ENCODE results near the gene PTTG1IP2. TPM values are rescaled to one million over a fixed set of nuclear protein-coding genes. Genes with fewer than 3 reads are reported as not detected.

PTTG1IP2 gene
- total RNA-seq, 2 donors from 2014 or later: not detected

GRCh38 chr7:90430614-90431460 lies 38.6 kb upstream of the PTTG1IP2 start:
- Histone ChIP-seq H3K36me3 (replicated peaks in 1 of 2; ENCODE audit: insufficient read depth in 1 of 2, low read depth in 2 of 2) (no peaks in the 10 kb centered on the region), H3K27me3 (no peaks in the 10 kb centered on the region), H3K4me3 (no peak overlapping the region), H3K9me3 (no peaks in the 10 kb centered on the region), H3K27ac (no peak overlapping the region), H3K4me1 (no peaks in the 10 kb centered on the region)
- intact Hi-C loops (cut with DNase I): no loop called here
- 84 to 90% methylated on average over 6 of the region's 6 CpGs for WGBS, 2 donors
- no peak for ATAC-seq
- TF ChIP-seq CTCF (IDR thresholded peaks at IDR 0.05): no peak
- no peak for TF ChIP-seq POLR2A (IDR thresholded peaks at IDR 0.05)
- no peak for DNase-seq

GRCh38 chr7:90432752-90433151 lies 36.7 kb upstream of the PTTG1IP2 start:
- no peak for DNase-seq

GRCh38 chr7:90433221-90433620 lies 36.2 kb upstream of the PTTG1IP2 start:
- no peak for TF ChIP-seq CTCF (IDR thresholded peaks at IDR 0.05)
- no peak for TF ChIP-seq POLR2A (IDR thresholded peaks at IDR 0.05)
- Histone ChIP-seq H3K9me3 (no peaks in the 10 kb centered on the region), H3K36me3 (replicated peaks in 1 of 2; ENCODE audit: insufficient read depth in 1 of 2, low read depth in 2 of 2) (no peaks in the 10 kb centered on the region), H3K27ac (no peak overlapping the region), H3K4me3 (no peak overlapping the region), H3K4me1 (no peaks in the 10 kb centered on the region), H3K27me3 (no peaks in the 10 kb centered on the region)
- ATAC-seq: no peak
- intact Hi-C loops (cut with DNase I): no loop called here
- whole genome bisulfite sequencing, 2 donors: 95 to 97% methylated on average over 3 of the region's 3 CpGs
- no peak for DNase-seq

More at GRCh38 chr7:90432752-90433151, 36.7 kb upstream of the PTTG1IP2 start:
- no peak for TF ChIP-seq CTCF (IDR thresholded peaks at IDR 0.05)
- no peaks in the 10 kb centered on the region for H3K36me3 ChIP-seq (replicated peaks in 1 of 2; ENCODE audit: insufficient read depth in 1 of 2, low read depth in 2 of 2)
- H3K27ac ChIP-seq: no peak overlapping the region
- ATAC-seq: no peak
- H3K9me3 ChIP-seq: no peaks in the 10 kb centered on the region
- H3K4me3 ChIP-seq: no peak overlapping the region
- H3K27me3 ChIP-seq: no peaks in the 10 kb centered on the region
- intact Hi-C loops (cut with DNase I): no loop called here
- 73 to 79% methylated on average over 9 to 10 of the region's 10 CpGs for WGBS, 2 donors
- H3K4me1 ChIP-seq: no peaks in the 10 kb centered on the region

GRCh38 chr7:90445633-90446032 lies 23.8 kb upstream of the PTTG1IP2 start:
- H3K27me3 ChIP-seq: no peaks in the 10 kb centered on the region
- no peaks in the 10 kb centered on the region for H3K36me3 ChIP-seq (replicated peaks in 1 of 2; ENCODE audit: insufficient read depth in 1 of 2, low read depth in 2 of 2)
- no peaks in the 10 kb centered on the region for H3K9me3 ChIP-seq
- no peaks in the 10 kb centered on the region for H3K4me1 ChIP-seq
- no peak for DNase-seq
- 55 to 58% methylated on average over 2 of the region's 2 CpGs for WGBS, 2 donors
- TF ChIP-seq CTCF (IDR thresholded peaks at IDR 0.05) (no peak), POLR2A (IDR thresholded peaks at IDR 0.05) (no peak)
- intact Hi-C loops (cut with DNase I): no loop called here
- no peak overlapping the region for H3K4me3 ChIP-seq
- no peak overlapping the region for H3K27ac ChIP-seq
- no peak for ATAC-seq
